ENCODE results near the gene FUS. TPM values are rescaled to one million over a fixed set of nuclear protein-coding genes. Genes with fewer than 3 reads are reported as not detected.
"Not testable (repeated sequence)": the region's sequence is repeated elsewhere in the genome, so short reads cannot be mapped to it uniquely, and the experiment has no call there.

FUS gene
- total RNA-seq, 1 experiment from 2014 or later = 1,264 TPM

GRCh38 chr16:31148896-31149295 lies 31.0 kb upstream of the FUS start:
- Histone ChIP-seq H3K27me3 (replicated peaks; ENCODE audit: insufficient read depth, low read depth, low read length, poor library complexity) (no peaks in the 10 kb centered on the region), H3K4me1 (ENCODE audit: insufficient read depth, low read length, poor library complexity, severe bottlenecking) (no peaks in the 10 kb centered on the region), H3K27ac (ENCODE audit: low read depth, low read length, poor library complexity, severe bottlenecking) (no peak overlapping the region), H3K4me3 (ENCODE audit: low read depth, low read length, poor library complexity, severe bottlenecking) (no peak overlapping the region), H3K9me3 (ENCODE audit: low read depth, low read length, poor library complexity, severe bottlenecking) (no peaks in the 10 kb centered on the region), H3K36me3 (ENCODE audit: insufficient read depth, low read length, poor library complexity, severe bottlenecking) (no peaks in the 10 kb centered on the region)
- POLR2A ChIA-PET (ENCODE audit: low non-redundant PET) = no interaction called here
- BruUV-seq (replicated peaks) = no TSS peak
- TF ChIP-seq CTCF (conservative IDR thresholded peaks at IDR 0.05; ENCODE audit: low read depth, low read length) = no peak
- TF ChIP-seq EZH2 (IDR thresholded peaks at IDR 0.05; ENCODE audit: borderline replicate concordance, low read depth, low read length, poor library complexity, severe bottlenecking) = no peak
- intact Hi-C loops (cut with micrococcal nuclease; ENCODE audit: unreplicated experiment) = loop anchor here (10.0 kb wide), 1 partner anchor 194 kb away; the partner anchor contains the start of gene SETD1A
- DNase-seq (ENCODE audit: low spot score) = no peak
- CTCF ChIA-PET = no interaction called here

- Histone ChIP-seq H3K27me3 (replicated peaks; ENCODE audit: insufficient read depth, low read depth, low read length, poor library complexity) (no peaks in the 10 kb centered on the region), H3K36me3 (ENCODE audit: insufficient read depth, low read length, poor library complexity, severe bottlenecking) (no peaks in the 10 kb centered on the region), H3K9me3 (ENCODE audit: low read depth, low read length, poor library complexity, severe bottlenecking) (no peaks in the 10 kb centered on the region), H3K4me1 (ENCODE audit: insufficient read depth, low read length, poor library complexity, severe bottlenecking) (no peaks in the 10 kb centered on the region), H3K27ac (ENCODE audit: low read depth, low read length, poor library complexity, severe bottlenecking) (no peak overlapping the region), H3K4me3 (ENCODE audit: low read depth, low read length, poor library complexity, severe bottlenecking) (no peak overlapping the region)
- TF ChIP-seq EZH2 (IDR thresholded peaks at IDR 0.05; ENCODE audit: borderline replicate concordance, low read depth, low read length, poor library complexity, severe bottlenecking) (no peak), CTCF (conservative IDR thresholded peaks at IDR 0.05; ENCODE audit: low read depth, low read length) (no peak)
- CTCF ChIA-PET = no interaction called here
- BruUV-seq (replicated peaks) = no TSS peak
- no peak for DNase-seq (ENCODE audit: low spot score)
- POLR2A ChIA-PET (ENCODE audit: low non-redundant PET) = no interaction called here
- intact Hi-C loops (cut with micrococcal nuclease; ENCODE audit: unreplicated experiment) = loop anchor here (10.0 kb wide), 1 partner anchor 195 kb away; the partner anchor contains the start of gene SETD1A
Observed at GRCh38 chr16:31149332-31149731, 30.6 kb upstream of the FUS start.

- ChIA-PET POLR2A (ENCODE audit: low non-redundant PET) (no interaction called here), CTCF (no interaction called here)
- no peak for DNase-seq (ENCODE audit: low spot score)
- no peaks in the 10 kb centered on the region for H3K36me3 ChIP-seq (ENCODE audit: insufficient read depth, low read length, poor library complexity, severe bottlenecking)
- no peak for TF ChIP-seq CTCF (conservative IDR thresholded peaks at IDR 0.05; ENCODE audit: low read depth, low read length)
- TF ChIP-seq EZH2 (IDR thresholded peaks at IDR 0.05; ENCODE audit: borderline replicate concordance, low read depth, low read length, poor library complexity, severe bottlenecking) = no peak
- no peak within 1 kb of the TSS for H3K4me3 ChIP-seq (ENCODE audit: low read depth, low read length, poor library complexity, severe bottlenecking)
- H3K27me3 ChIP-seq (replicated peaks; ENCODE audit: insufficient read depth, low read depth, low read length, poor library complexity) = no peaks in the 10 kb centered on the region
- no peaks in the 10 kb centered on the region for H3K4me1 ChIP-seq (ENCODE audit: insufficient read depth, low read length, poor library complexity, severe bottlenecking)
- no peaks in the 10 kb centered on the region for H3K9me3 ChIP-seq (ENCODE audit: low read depth, low read length, poor library complexity, severe bottlenecking)
- intact Hi-C loops (cut with micrococcal nuclease; ENCODE audit: unreplicated experiment) = loop anchor here (10.0 kb wide), 1 partner anchor 195 kb away; the partner anchor contains the start of gene SETD1A
- no peak within 1 kb of the TSS for H3K27ac ChIP-seq (ENCODE audit: low read depth, low read length, poor library complexity, severe bottlenecking)
- no TSS peak for BruUV-seq (replicated peaks)
Observed at GRCh38 chr16:31149894-31150890, 29.7 kb upstream of the FUS start, which contains the start of gene PRSS36. Gene PRSS36, minus strand, starts transcription at chr16:31150066. Its CDS starts 31 bp downstream, at chr16:31150035.

GRCh38 chr16:31150976-31151375 lies 29.0 kb upstream of the FUS start:
- POLR2A ChIA-PET (ENCODE audit: low non-redundant PET) = not testable (repeated sequence)

More at GRCh38 chr16:31150976-31151375, 29.0 kb upstream of the FUS start:
- CTCF ChIA-PET; H3K36me3 ChIP-seq (ENCODE audit: insufficient read depth, low read length, poor library complexity, severe bottlenecking); intact Hi-C loops (cut with micrococcal nuclease; ENCODE audit: unreplicated experiment); H3K27ac ChIP-seq (ENCODE audit: low read depth, low read length, poor library complexity, severe bottlenecking); H3K9me3 ChIP-seq (ENCODE audit: low read depth, low read length, poor library complexity, severe bottlenecking); DNase-seq (ENCODE audit: low spot score); H3K4me3 ChIP-seq (ENCODE audit: low read depth, low read length, poor library complexity, severe bottlenecking); H3K4me1 ChIP-seq (ENCODE audit: insufficient read depth, low read length, poor library complexity, severe bottlenecking); BruUV-seq (replicated peaks); H3K27me3 ChIP-seq (replicated peaks; ENCODE audit: insufficient read depth, low read depth, low read length, poor library complexity): not testable (repeated sequence)

Data from A673 (cell line).